Astrocyte of the cerebellum (primary cell): ENCODE results near the gene DYRK3.

Experiments used
- DNase-seq: peaks from one replicate; pipeline ENCODE4 v3.0.0-alpha.2; 2011; ENCODE audit warnings: low read depth
- H3K4me3 ChIP-seq: 2 replicates; pipeline ENCODE4 v1.5.1; 2011; ENCODE audit warnings: mild to moderate bottlenecking, low read depth, low read length, moderate library complexity
- CTCF ChIP-seq: IDR thresholded peaks from 2 replicates; pipeline ENCODE4 v1.5.1; 2012; ENCODE audit warnings: low read length, low read depth, moderate library complexity, mild to moderate bottlenecking; ENCODE audit errors: missing control alignments
- in situ Hi-C: cut with HindIII; loops from 2 replicates; pipeline ENCODE4 v1.10.0; 2017; ENCODE audit warnings: low sequenced_read_pairs

The DYRK3 gene

GRCh38 chr1:206635080-206635977 is at the start of gene DYRK3:
Gene DYRK3 (plus strand): TSS chr1:206635536. CDS start chr1:206635704, 168 bp downstream.
- H3K4me3 ChIP-seq, result peak within 1 kb of the TSS; percentile 85
- TF ChIP-seq CTCF, result no peak
- in situ Hi-C loops, result no loop called here
- DNase-seq, result peak; percentile 70

GRCh38 chr1:206586501-206587445 is 48.6 kb upstream of the DYRK3 start:
- TF ChIP-seq CTCF, result no peak
- DNase-seq, result no peak
- in situ Hi-C loops, result no loop called here
- no peak overlapping the region for H3K4me3 ChIP-seq

- DNase-seq, result no peak
- no peak overlapping the region for H3K4me3 ChIP-seq
- TF ChIP-seq CTCF, result no peak
- in situ Hi-C loops, result no loop called here
Observed at GRCh38 chr1:206587904-206588303, 47.4 kb upstream of the DYRK3 start.

GRCh38 chr1:206588492-206588891 is 46.8 kb upstream of the DYRK3 start:
- no peak for DNase-seq
- no peak overlapping the region for H3K4me3 ChIP-seq
- TF ChIP-seq CTCF, result no peak
- in situ Hi-C loops, result no loop called here

- in situ Hi-C loops, result no loop called here
- H3K4me3 ChIP-seq, result no peak overlapping the region
- no peak for TF ChIP-seq CTCF
- peak; percentile 60 for DNase-seq
Observed at GRCh38 chr1:206589206-206589605, 46.1 kb upstream of the DYRK3 start.

GRCh38 chr1:206590025-206590758 is 45.1 kb upstream of the DYRK3 start:
- in situ Hi-C loops, result no loop called here
- H3K4me3 ChIP-seq, result no peak overlapping the region
- no peak for DNase-seq
- peak; percentile 29 for TF ChIP-seq CTCF
